Natural killer cell (primary cell): ENCODE measurements around the gene KIAA1958. TPM values are rescaled to one million over a fixed set of nuclear protein-coding genes. Genes with fewer than 3 reads are reported as not detected.

Experiments
- ATAC-seq, 3 donors: fragments of 150-1000 bp in 2 of 3; fragments of 200-7000 bp in 1 of 3; cut with Tn5 transposase; 1 replicate in 1 of 3; 2 replicates in 2 of 3; pipeline ENCODE4 v1.10.0; 2021; ENCODE audit warnings: mild to moderate bottlenecking in 2 of 3, moderate library complexity in 2 of 3
- DNase-seq, 2 donors: peaks; one replicate each; pipeline versions ENCODE4 v3.0.0 to v3.0.0-alpha.2; 2013 to 2021; ENCODE audit warnings: mixed read lengths in 1 of 2
- H3K27ac ChIP-seq: one replicate; pipeline ENCODE4 v1.5.1; 2013; ENCODE audit warnings: mild to moderate bottlenecking, low read length
- H3K27me3 ChIP-seq: one replicate; pipeline ENCODE4 v1.6.1; 2013; ENCODE audit warnings: low read length; ENCODE audit not compliant: control insufficient read depth, insufficient read depth
- H3K36me3 ChIP-seq: one replicate; pipeline ENCODE4 v1.6.1; 2013; ENCODE audit warnings: low read length; ENCODE audit not compliant: control insufficient read depth, insufficient read depth
- H3K4me1 ChIP-seq: one replicate; pipeline ENCODE4 v1.6.1; 2013; ENCODE audit warnings: low read length; ENCODE audit not compliant: control insufficient read depth, insufficient read depth
- H3K4me3 ChIP-seq: one replicate; pipeline ENCODE4 v1.5.1; 2013; ENCODE audit warnings: low read length
- H3K9me3 ChIP-seq: one replicate; pipeline ENCODE4 v1.6.1; 2013; ENCODE audit warnings: low read length; ENCODE audit not compliant: control insufficient read depth, insufficient read depth
- H3K27ac Mint-ChIP-seq, 2 donors: one replicate each; pipeline ENCODE4 v1.8.0; 2022; ENCODE audit warnings: mild to moderate bottlenecking in 2 of 2, mixed read lengths in 2 of 2, moderate library complexity in 1 of 2
- H3K27me3 Mint-ChIP-seq, 2 donors: one replicate each; pipeline ENCODE4 v1.8.0; 2022; ENCODE audit warnings: low read depth in 2 of 2, mixed read lengths in 2 of 2
- H3K36me3 Mint-ChIP-seq: one replicate; pipeline ENCODE4 v1.8.0; 2022; ENCODE audit warnings: mixed read lengths
- H3K4me1 Mint-ChIP-seq, 2 donors: one replicate each; pipeline ENCODE4 v1.8.0; 2022; ENCODE audit warnings: mixed read lengths in 2 of 2
- H3K4me3 Mint-ChIP-seq: one replicate; pipeline ENCODE4 v1.8.0; 2022; ENCODE audit warnings: mild to moderate bottlenecking, moderate library complexity, mixed read lengths
- H3K9me3 Mint-ChIP-seq, 2 donors: one replicate each; pipeline ENCODE4 v1.8.0; 2022; ENCODE audit warnings: mixed read lengths in 2 of 2
- CTCF ChIP-seq: fragments of 200-600 bp; IDR thresholded peaks from one replicate; pipeline ENCODE4 v1.8.0; 2022; ENCODE audit warnings: antibody characterized with exemption
- WGBS: methylation state at CpG from one replicate; pipeline ENCODE4 v1.1.7; 2013; ENCODE audit warnings: missing lambda C conversion rate; ENCODE audit not compliant: insufficient coverage; 5-methylcytosine and 5-hydroxymethylcytosine counted together
- intact Hi-C: fragments of 100-400 bp; cut with micrococcal nuclease; formaldehyde crosslinking; loops from one replicate; pipeline ENCODE4 v1.14.2; 2022
- total RNA-seq, 4 donors: library from RNA; stranded (reverse); fragments of 120-200 nt in 1 of 4; gene quantifications; one replicate each; pipeline versions ENCODE4 v1.2.3 to v1.2.4, GENCODE V29; 2013 to 2022

KIAA1958 gene
- total RNA-seq, 3 donors from 2014 or later (not counting 1 experiment from before 2014, with no cell fraction given), result 5.4 to 6.1 (median 5.5) TPM

- Mint-ChIP-seq H3K36me3 (no peaks in the 10 kb centered on the region), H3K27me3 (no peaks in the 10 kb centered on the region), H3K4me3 (no peak overlapping the region), H3K9me3 (no peaks in the 10 kb centered on the region), H3K4me1 (peaks cover 14 to 18% of the 10 kb centered on the region in 2 donors), H3K27ac (no peak overlapping the region)
- H3K27me3 ChIP-seq, result no peaks in the 10 kb centered on the region
- no peak overlapping the region for H3K4me3 ChIP-seq
- ATAC-seq (no peak), DNase-seq (no peak)
- TF ChIP-seq CTCF, result no peak
- no peak overlapping the region for H3K27ac ChIP-seq
- intact Hi-C loops, result no loop called here
- no peaks in the 10 kb centered on the region for H3K36me3 ChIP-seq
- 81% methylated on average over 4 of the region's 7 CpGs for WGBS
- peaks cover 5% of the 10 kb centered on the region for H3K4me1 ChIP-seq
- no peaks in the 10 kb centered on the region for H3K9me3 ChIP-seq
Measured at GRCh38 chr9:112541685-112542084, 55.1 kb downstream of the KIAA1958 start.

GRCh38 chr9:112542593-112543292 is 56.1 kb downstream of the KIAA1958 start:
- Histone ChIP-seq H3K9me3 (no peaks in the 10 kb centered on the region), H3K27ac (no peak overlapping the region), H3K4me3 (no peak overlapping the region), H3K27me3 (no peaks in the 10 kb centered on the region), H3K36me3 (no peaks in the 10 kb centered on the region), H3K4me1 (peaks cover 8% of the 10 kb centered on the region)
- intact Hi-C loops, result no loop called here
- Mint-ChIP-seq H3K4me3 (no peak overlapping the region), H3K9me3 (no peaks in the 10 kb centered on the region), H3K27ac (no peak overlapping the region), H3K36me3 (no peaks in the 10 kb centered on the region), H3K4me1 (peaks cover 16 to 20% of the 10 kb centered on the region in 2 donors), H3K27me3 (no peaks in the 10 kb centered on the region)
- DNase-seq, result no peak
- 82% methylated on average over 1 of the region's 1 CpG for WGBS
- no peak for ATAC-seq
- no peak for TF ChIP-seq CTCF

GRCh38 chr9:112544477-112544876 is 57.9 kb downstream of the KIAA1958 start:
- H3K36me3 Mint-ChIP-seq, result no peaks in the 10 kb centered on the region
- intact Hi-C loops, result no loop called here
- H3K27me3 Mint-ChIP-seq, result no peaks in the 10 kb centered on the region
- H3K4me1 ChIP-seq, result peaks cover 8% of the 10 kb centered on the region
- H3K4me3 ChIP-seq, result no peak overlapping the region
- WGBS, result 90% methylated on average over 1 of the region's 1 CpG
- no peak overlapping the region for H3K27ac ChIP-seq
- H3K4me1 Mint-ChIP-seq, result peaks cover 28 to 32% of the 10 kb centered on the region in 2 donors
- no peak overlapping the region for H3K27ac Mint-ChIP-seq
- H3K27me3 ChIP-seq, result no peaks in the 10 kb centered on the region
- no peaks in the 10 kb centered on the region for H3K9me3 Mint-ChIP-seq
- H3K4me3 Mint-ChIP-seq, result no peak overlapping the region
- H3K36me3 ChIP-seq, result no peaks in the 10 kb centered on the region
- H3K9me3 ChIP-seq, result no peaks in the 10 kb centered on the region
- DNase-seq (no peak), ATAC-seq (no peak)
- no peak for TF ChIP-seq CTCF

- intact Hi-C loops, result no loop called here
- TF ChIP-seq CTCF, result no peak
- Mint-ChIP-seq H3K27ac (no peak overlapping the region), H3K4me3 (peak overlapping the region; percentile 21), H3K4me1 (peaks cover 34 to 39% of the 10 kb centered on the region in 2 donors), H3K36me3 (no peaks in the 10 kb centered on the region), H3K9me3 (no peaks in the 10 kb centered on the region), H3K27me3 (no peaks in the 10 kb centered on the region)
- Histone ChIP-seq H3K27me3 (no peaks in the 10 kb centered on the region), H3K4me1 (peaks cover 8% of the 10 kb centered on the region), H3K27ac (no peak overlapping the region), H3K4me3 (no peak overlapping the region), H3K9me3 (no peaks in the 10 kb centered on the region), H3K36me3 (no peaks in the 10 kb centered on the region)
- ATAC-seq, result no peak
- DNase-seq, result no peak
Measured at GRCh38 chr9:112545237-112545636, 58.6 kb downstream of the KIAA1958 start.
